GM12878 (cell line): Measurements from ENCODE around the gene CNDP1. TPM values are rescaled to one million over a fixed set of nuclear protein-coding genes. Genes with fewer than 3 reads are reported as not detected.

ENCODE experiments used
- ATF7 ChIP-seq: fragments of 450-650 bp; IDR thresholded peaks from 2 replicates; pipeline ENCODE4 v1.6.1; 2016; ENCODE audit warnings: low read depth, mild to moderate bottlenecking
- CUX1 ChIP-seq: IDR thresholded peaks from 2 replicates; pipeline ENCODE4 v1.6.1; 2012; ENCODE audit warnings: improper control_type of control experiment, low read depth, low read length; ENCODE audit not compliant: insufficient replicate concordance
- ESRRA ChIP-seq: IDR thresholded peaks from 2 replicates; pipeline ENCODE4 v1.6.1; 2012; ENCODE audit warnings: mild to moderate bottlenecking, low read length, improper control_type of control experiment
- NKRF ChIP-seq: fragments of 450-650 bp; conservative IDR thresholded peaks from 2 replicates; pipeline ENCODE4 v1.6.1; 2017; ENCODE audit warnings: mild to moderate bottlenecking, moderate library complexity
- PML ChIP-seq: IDR thresholded peaks from 2 replicates; pipeline ENCODE4 v1.6.1; 2012; ENCODE audit warnings: low read length, inconsistent platforms
- WRNIP1 ChIP-seq: IDR thresholded peaks from 2 replicates; pipeline ENCODE4 v1.6.1; 2011; ENCODE audit warnings: low read depth, low read length, improper control_type of control experiment, borderline replicate concordance
- ZNF592 ChIP-seq: fragments of 450-650 bp; IDR thresholded peaks from 2 replicates; pipeline ENCODE4 v1.6.1; 2017; ENCODE audit warnings: mild to moderate bottlenecking, moderate library complexity
- polyA plus RNA-seq, 11 experiments: library from polyadenylated mRNA; depleted of rRNA in 4 of 11; unstranded in 6 of 11; stranded (reverse) in 5 of 11; fragments of >200 nt; fragmentation: Nextera tagmentation in 4 of 11; fragmentation: Illumina TruSeq in 1 of 11; extraction: Ambion mirVana in 4 of 11; extraction: Trizol in 1 of 11; gene quantifications; 1 replicate in 1 of 11; 2 replicates in 10 of 11; pipeline versions ENCODE4 v1.2.1 to v1.2.3, GENCODE V29; 2011 to 2016; ENCODE audit warnings: inconsistent platforms in 2 of 11, missing spikeins in 2 of 11, low read depth in 1 of 11
- total RNA-seq, 4 experiments: library from RNA; depleted of rRNA in 3 of 4; stranded (reverse); fragments of >200 nt in 3 of 4; fragmentation: Illumina TruSeq in 1 of 4; extraction: Trizol in 1 of 4; gene quantifications; 2 replicates each; pipeline versions ENCODE4 v1.2.1 to v1.2.3, GENCODE V29; 2013 to 2021

Gene CNDP1
- total and polyA plus RNA-seq, 10 of the 15 experiments (the other 5 are each of a cell fraction or from before 2014, with no cell fraction given), result 0.04 to 0.05 TPM; not detected in 8

GRCh38 chr18:74556126-74556525 is 21.8 kb downstream of the CNDP1 start (continued):
- TF ChIP-seq CUX1, result no peak
- no peak for TF ChIP-seq ESRRA
- no peak for TF ChIP-seq PML
- no peak for TF ChIP-seq ZNF592
- TF ChIP-seq NKRF, result no peak
- no peak for TF ChIP-seq ATF7
- no peak for TF ChIP-seq WRNIP1
